HG02884 (cell line): ENCODE data around the gene MYOCD.

ENCODE experiments used
- ATAC-seq: cut with Tn5 transposase; IDR thresholded peaks from one replicate; pipeline ENCODE4 v1.9.1; 2021; ENCODE audit warnings: mild to moderate bottlenecking, moderate library complexity; ENCODE audit not compliant: unreplicated experiment

MYOCD gene

DNA sequence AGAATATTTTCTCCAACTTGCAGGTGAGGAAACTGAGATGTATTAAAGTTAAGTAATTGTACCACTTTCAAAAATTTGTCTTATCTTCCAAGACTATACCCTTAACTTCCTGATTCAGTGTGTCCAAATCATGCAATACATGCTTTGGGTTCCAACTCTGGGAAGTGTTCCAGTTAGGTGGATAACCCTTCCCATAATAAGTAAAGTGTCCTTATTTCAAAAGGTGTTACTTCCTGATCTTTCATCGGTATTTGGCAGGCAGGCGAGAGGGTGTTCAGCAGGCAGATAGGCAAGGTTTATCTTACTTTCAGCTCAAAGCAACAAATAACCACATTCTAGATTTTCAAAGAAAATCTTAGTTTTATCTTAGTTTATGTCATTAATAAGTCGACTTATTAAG lies 77.4 kb downstream of the MYOCD start:
- no peak for ATAC-seq

- ATAC-seq: no peak
Measured at GRCh38 chr17:12744298-12744697, 78.6 kb downstream of the MYOCD start.

- no peak for ATAC-seq
Measured at GRCh38 chr17:12744786-12745185, 79.1 kb downstream of the MYOCD start.

DNA sequence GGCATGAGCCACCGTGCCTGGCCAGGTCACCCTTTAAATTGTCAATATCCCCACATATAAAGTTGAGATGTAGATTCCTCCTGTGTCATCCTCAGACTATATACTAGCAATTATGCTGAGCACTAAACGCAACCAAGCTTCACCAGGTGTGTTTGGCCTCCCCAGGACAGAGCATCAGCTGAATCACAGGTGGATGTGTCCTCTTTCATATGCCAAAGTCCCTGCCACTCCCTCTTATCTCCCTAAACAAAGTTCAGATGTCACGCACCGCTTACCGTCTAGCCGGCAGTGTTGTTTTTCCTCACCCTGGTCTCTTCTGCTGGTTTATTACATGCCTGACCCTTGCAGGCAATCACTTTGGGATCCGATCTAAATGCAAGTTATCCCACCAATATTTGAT lies 79.8 kb downstream of the MYOCD start:
- ATAC-seq: no peak

GRCh38 chr17:12756786-12757185 lies 91.1 kb downstream of the MYOCD start:
- no peak for ATAC-seq

GRCh38 chr17:12759090-12759489 lies 93.4 kb downstream of the MYOCD start:
- ATAC-seq: no peak

- no peak for ATAC-seq
Measured at GRCh38 chr17:12765548-12765947, 99.9 kb downstream of the MYOCD start.

- no peak for ATAC-seq
Measured at GRCh38 chr17:12768255-12768654, 102.6 kb downstream of the MYOCD start.

DNA sequence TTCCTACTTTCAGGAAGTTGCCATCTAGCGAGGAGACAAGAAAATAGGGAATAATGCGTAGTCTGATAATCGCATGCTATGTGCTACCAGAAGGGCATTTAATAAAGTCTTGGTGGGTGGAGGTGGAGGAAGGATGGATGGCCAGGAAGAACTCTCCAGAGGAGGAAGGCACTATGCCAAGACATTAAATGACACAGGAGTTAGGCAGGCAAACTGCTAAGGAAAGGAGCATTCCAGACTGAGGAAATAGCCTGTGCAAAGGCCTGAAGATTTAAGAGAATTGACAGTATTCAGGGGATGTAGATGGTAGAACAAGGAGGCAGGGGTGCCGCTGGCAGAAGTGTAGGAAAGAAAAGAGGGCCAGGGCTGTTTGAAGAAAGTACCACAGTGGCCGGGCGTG lies 104.3 kb downstream of the MYOCD start:
- ATAC-seq: no peak

DNA sequence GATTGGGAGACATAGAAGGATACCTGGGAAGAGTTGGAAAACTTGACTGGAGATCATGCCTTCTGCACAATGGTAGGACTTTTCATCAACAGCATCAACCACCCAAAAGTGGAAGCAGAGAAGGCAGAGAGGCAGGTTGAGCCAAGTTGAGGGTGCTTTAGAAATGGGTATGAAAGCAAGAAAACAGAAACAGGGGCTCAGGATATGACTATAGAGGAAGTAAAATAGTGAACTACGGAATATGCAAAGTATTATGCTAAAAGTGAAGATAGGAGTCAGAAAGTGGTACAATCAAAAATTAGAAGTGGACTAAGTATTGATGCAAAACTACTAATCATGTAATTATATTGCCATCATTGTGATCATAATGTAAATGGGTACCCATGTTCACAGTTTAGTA lies 107.5 kb downstream of the MYOCD start:
- peak; percentile 54 for ATAC-seq

GRCh38 chr17:12789075-12789480 lies 123.4 kb downstream of the MYOCD start:
- ATAC-seq: peak; percentile 86

- ATAC-seq: peak; percentile 71
Measured at GRCh38 chr17:12789481-12790248, 124.0 kb downstream of the MYOCD start, which contains the start of gene ARHGAP44. ARHGAP44 (plus strand) TSS chr17:12789498; CDS start chr17:12789839, 341 bp downstream.

DNA sequence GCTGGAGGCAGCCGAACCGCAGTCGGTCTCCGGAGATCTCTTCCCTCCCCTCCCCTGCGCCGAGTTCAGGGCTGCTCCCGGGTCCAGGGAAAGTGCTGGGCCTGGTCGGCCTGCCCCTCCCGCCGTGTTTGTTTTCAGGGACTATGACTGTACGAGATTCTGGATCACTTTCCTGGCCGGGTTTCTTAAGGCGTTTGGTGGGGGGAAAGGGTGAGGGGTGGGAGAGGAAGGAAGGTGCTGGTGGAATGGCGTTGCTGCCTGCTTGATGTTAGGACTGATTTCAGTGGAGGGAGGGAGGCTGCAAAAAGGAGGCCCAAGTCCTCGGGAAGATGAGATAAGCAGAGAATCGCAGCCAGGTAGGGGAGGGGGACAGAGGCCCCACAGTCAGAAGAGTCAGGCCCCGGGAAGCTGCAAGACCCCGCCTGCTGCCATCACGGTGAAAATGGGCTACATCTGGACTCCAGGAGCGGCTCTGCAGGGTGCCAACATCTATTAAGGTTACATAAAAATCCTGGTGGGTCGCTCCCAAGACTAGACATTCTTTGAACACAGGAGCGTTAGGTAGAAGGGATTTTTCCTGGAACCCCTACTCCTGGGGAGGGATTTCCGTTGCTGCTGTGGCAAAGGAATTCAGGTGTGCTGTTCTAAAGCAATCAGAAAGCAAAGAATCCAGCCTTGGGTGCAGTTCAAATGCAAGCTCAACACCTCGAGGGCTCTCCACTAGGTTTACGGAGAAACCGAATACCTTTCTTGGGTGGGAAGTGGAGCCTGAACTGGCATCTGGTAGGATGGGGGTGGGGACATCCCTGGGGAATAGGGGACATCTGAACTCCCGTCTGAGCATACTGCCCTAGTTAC lies 124.8 kb downstream of the MYOCD start:
- ATAC-seq: no peak

GRCh38 chr17:12794919-12795532 lies 129.3 kb downstream of the MYOCD start:
- ATAC-seq: no peak

DNA sequence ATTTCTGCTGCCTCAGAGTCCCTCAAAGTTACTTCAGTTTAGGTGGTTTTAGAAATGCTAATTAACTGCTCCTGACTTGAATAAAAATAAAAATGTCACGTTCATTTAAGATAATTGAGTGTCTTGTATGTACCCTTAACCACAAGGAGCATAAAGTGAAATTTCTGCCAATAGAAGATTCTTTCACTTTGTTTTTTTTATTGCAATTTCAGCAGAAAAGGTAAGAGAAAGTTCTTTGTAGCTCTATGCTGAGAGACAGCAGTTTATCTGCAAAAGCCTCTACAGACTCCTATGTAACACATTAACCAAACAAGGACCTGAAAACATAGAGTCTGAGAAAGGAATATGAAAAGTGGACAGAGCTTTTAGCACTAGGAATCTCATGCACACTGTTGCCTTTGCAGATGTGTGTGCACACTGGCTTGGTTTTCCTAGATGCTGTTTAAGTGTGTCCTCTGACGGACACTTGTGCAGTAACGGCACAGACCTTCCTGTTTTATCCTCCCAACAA lies 135.2 kb downstream of the MYOCD start:
- ATAC-seq: no peak

GRCh38 chr17:12806630-12807029 lies 140.9 kb downstream of the MYOCD start:
- ATAC-seq: no peak

DNA sequence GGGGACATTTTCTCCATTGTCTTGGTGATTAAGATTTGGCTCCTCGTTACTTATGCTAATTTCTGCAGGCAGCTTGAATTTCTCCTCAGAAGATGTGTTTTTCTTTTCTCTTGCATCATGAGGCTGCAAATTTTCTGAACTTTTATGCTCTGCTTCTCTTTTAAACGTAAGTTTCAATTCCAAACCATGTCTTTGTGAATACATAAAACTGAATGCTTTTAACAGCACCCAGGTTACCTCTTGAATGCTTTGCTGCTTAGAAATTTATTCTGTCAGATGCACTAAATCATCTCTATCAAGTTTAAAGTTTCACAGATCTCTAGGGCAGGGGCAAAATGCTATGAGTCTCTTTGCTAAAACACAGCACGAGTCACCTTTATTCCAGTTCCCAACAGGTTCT lies 143.0 kb downstream of the MYOCD start:
- no peak for ATAC-seq

- ATAC-seq: no peak
Measured at GRCh38 chr17:12812877-12813276, 147.2 kb downstream of the MYOCD start.

GRCh38 chr17:12813664-12814063 lies 148.0 kb downstream of the MYOCD start:
- ATAC-seq: no peak

DNA sequence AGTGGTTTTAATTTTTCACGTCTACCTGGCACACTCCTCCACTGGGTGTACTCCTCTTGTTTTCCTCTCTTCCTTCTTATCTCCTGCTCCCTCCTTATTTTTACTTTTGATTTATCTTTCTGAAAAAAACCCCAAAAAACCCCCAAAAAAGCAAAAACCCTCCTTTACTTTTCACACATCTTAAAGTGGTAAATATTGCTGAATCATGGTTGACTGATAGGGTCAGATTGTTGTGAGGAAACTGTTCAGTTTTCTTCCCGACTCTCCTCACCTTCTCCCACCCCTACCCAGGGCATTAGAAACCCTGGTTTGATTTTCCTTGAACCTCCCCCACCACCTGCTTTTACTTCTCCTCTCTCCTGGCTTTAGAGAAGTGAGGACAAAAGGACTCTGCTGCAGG lies 149.0 kb downstream of the MYOCD start:
- ATAC-seq: no peak

- peak; percentile 99 for ATAC-seq
Measured at GRCh38 chr17:12815642-12816141, 150.0 kb downstream of the MYOCD start.
